Measurements from ENCODE around the gene EDN3. TPM values are rescaled to one million over a fixed set of nuclear protein-coding genes. Genes with fewer than 3 reads are reported as not detected.
"Not testable (repeated sequence)": the region's sequence is repeated elsewhere in the genome, so short reads cannot be mapped to it uniquely, and the experiment has no call there.

EDN3 gene
- total RNA-seq, 2 donors from 2014 or later: 4.7 to 9.9 TPM

DNA sequence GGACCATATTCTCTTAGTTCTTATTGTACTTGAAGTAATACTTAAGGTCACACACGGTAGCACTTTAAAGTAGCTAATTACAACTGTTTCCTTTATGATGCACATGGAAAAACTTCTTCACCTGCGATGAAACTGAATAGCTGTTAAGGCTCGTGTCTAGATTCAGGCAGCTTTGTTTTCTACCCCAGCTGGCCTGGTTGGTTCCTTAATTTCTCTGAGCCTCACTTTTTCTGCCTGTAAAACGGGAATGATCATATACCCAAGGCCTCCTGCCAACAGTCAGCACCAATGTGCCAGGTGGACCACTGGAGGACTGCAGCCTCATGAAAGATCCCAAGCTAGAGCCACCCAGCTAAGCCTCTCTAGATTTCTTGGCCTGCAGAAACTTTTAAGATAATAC lies 35.0 kb downstream of the EDN3 start:
- Histone ChIP-seq H3K4me3 (no peak overlapping the region), H3K27ac (no peak overlapping the region), H3K4me1 (no peaks in the 10 kb centered on the region), H3K9me3 (no peaks in the 10 kb centered on the region), H3K36me3 (replicated peaks in 1 of 2; ENCODE audit: insufficient read depth in 1 of 2, low read depth in 2 of 2) (no peaks in the 10 kb centered on the region), H3K27me3 (no peaks in the 10 kb centered on the region)
- ATAC-seq (no peak), DNase-seq (no peak)
- WGBS, 2 donors: 72 to 78% methylated on average over 4 of the region's 4 CpGs
- intact Hi-C loops (cut with DNase I): no loop called here
- no peak for TF ChIP-seq POLR2A (IDR thresholded peaks at IDR 0.05)
- TF ChIP-seq, protein P1, sequence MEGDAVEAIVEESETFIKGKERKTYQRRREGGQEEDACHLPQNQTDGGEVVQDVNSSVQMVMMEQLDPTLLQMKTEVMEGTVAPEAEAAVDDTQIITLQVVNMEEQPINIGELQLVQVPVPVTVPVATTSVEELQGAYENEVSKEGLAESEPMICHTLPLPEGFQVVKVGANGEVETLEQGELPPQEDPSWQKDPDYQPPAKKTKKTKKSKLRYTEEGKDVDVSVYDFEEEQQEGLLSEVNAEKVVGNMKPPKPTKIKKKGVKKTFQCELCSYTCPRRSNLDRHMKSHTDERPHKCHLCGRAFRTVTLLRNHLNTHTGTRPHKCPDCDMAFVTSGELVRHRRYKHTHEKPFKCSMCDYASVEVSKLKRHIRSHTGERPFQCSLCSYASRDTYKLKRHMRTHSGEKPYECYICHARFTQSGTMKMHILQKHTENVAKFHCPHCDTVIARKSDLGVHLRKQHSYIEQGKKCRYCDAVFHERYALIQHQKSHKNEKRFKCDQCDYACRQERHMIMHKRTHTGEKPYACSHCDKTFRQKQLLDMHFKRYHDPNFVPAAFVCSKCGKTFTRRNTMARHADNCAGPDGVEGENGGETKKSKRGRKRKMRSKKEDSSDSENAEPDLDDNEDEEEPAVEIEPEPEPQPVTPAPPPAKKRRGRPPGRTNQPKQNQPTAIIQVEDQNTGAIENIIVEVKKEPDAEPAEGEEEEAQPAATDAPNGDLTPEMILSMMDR (IDR thresholded peaks at IDR 0.05): no peak

DNA sequence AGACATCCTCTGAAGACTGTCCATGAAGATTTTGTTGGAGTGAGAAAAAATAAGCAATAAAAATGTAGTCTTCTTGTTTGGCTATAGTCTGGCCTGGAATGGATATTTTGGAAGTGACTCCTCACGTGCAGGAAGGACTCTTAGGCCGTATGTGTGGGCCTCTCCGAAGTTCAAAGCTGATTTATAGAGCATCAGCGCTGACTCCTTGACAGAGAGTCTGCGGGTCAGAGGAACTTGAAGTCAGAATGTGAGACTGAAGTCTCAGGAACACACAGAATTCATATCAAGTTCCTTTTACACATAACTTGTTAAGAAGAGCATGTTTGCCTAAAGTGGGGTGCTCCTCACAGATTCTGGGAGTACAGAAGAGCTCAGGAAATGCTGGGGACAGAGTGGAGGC lies 36.1 kb downstream of the EDN3 start:
- WGBS, 2 donors: 76% methylated on average over 5 of the region's 5 CpGs
- TF ChIP-seq, protein P1 (IDR thresholded peaks at IDR 0.05): no peak
- no peak for TF ChIP-seq POLR2A (IDR thresholded peaks at IDR 0.05)
- DNase-seq: no peak

DNA sequence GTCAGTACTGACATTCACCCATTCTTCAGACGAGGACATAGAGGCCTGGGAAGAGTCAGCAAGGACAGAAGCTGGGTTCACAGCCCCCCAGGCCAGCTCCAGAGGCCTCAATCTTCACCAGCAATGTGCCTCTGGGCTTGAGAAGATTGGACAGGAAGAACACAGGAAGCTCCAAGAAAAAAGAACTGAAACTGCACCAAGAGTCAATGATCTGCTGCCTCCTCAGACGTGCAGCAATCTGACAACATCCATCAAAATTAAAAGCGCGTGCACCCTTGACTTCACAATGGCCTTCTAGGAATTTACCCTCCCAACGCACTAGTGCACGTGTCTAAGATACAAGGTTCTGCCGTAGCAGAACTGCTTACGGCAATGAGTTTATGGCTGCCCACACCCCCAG lies 38.0 kb downstream of the EDN3 start:
- H3K9me3 ChIP-seq; H3K4me1 ChIP-seq; H3K36me3 ChIP-seq (replicated peaks in 1 of 2; ENCODE audit: insufficient read depth in 1 of 2, low read depth in 2 of 2); intact Hi-C loops (cut with DNase I); H3K27me3 ChIP-seq; H3K4me3 ChIP-seq; ATAC-seq; H3K27ac ChIP-seq; DNase-seq: not testable (repeated sequence)
- WGBS, 2 donors: 68 to 71% methylated on average over 2 to 5 of the region's 8 CpGs

More for the DNA sequence above, 36.1 kb downstream of the EDN3 start:
- Histone ChIP-seq H3K36me3 (replicated peaks in 1 of 2; ENCODE audit: insufficient read depth in 1 of 2, low read depth in 2 of 2) (no peaks in the 10 kb centered on the region), H3K4me3 (no peak overlapping the region), H3K9me3 (no peaks in the 10 kb centered on the region), H3K27ac (no peak overlapping the region), H3K4me1 (no peaks in the 10 kb centered on the region), H3K27me3 (no peaks in the 10 kb centered on the region)
- ATAC-seq: no peak
- intact Hi-C loops (cut with DNase I): no loop called here

DNA sequence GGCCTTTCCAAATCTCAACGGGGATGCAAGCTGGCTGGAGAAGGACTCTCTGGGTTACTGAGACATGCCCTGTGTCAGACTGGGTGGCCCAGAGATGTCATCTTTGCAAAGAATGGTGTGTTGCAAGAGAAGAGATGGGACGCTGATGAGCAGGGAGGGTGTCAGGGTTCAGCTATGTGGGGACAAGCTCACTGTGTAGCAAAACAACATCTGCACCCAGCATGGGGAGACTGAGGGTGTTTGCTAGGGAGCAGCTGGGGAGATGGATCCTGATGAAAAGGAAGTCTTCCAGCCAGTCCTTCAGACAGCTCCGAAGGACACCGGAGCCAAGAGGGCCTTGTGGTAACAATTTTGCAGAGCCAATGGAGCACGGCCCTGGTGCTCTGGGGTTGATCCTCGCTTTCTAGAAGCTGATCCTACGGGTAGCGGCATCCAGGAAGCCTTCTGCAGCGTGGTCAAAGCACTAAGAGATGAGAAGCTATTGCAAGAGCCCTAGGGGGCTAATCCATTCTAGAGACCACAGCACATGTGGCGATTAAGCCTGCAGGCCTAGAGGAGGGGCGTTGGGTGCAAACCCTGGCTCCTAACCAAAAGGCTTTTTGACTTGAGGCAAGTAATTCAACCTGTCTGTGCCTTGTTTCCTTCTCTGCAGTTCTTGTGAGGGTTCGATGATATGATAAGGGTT lies 39.9 kb downstream of the EDN3 start:
- no peak for DNase-seq
- H3K27ac ChIP-seq: no peak overlapping the region
- no peaks in the 10 kb centered on the region for H3K9me3 ChIP-seq
- 82 to 87% methylated on average over 12 of the region's 12 CpGs for WGBS, 2 donors
- no peaks in the 10 kb centered on the region for H3K36me3 ChIP-seq (replicated peaks in 1 of 2; ENCODE audit: insufficient read depth in 1 of 2, low read depth in 2 of 2)
- intact Hi-C loops (cut with DNase I): no loop called here
- no peaks in the 10 kb centered on the region for H3K4me1 ChIP-seq
- ATAC-seq: no peak
- TF ChIP-seq, protein P1 (IDR thresholded peaks at IDR 0.05): no peak
- TF ChIP-seq POLR2A (IDR thresholded peaks at IDR 0.05): no peak
- H3K4me3 ChIP-seq: no peak overlapping the region
- no peaks in the 10 kb centered on the region for H3K27me3 ChIP-seq

DNA sequence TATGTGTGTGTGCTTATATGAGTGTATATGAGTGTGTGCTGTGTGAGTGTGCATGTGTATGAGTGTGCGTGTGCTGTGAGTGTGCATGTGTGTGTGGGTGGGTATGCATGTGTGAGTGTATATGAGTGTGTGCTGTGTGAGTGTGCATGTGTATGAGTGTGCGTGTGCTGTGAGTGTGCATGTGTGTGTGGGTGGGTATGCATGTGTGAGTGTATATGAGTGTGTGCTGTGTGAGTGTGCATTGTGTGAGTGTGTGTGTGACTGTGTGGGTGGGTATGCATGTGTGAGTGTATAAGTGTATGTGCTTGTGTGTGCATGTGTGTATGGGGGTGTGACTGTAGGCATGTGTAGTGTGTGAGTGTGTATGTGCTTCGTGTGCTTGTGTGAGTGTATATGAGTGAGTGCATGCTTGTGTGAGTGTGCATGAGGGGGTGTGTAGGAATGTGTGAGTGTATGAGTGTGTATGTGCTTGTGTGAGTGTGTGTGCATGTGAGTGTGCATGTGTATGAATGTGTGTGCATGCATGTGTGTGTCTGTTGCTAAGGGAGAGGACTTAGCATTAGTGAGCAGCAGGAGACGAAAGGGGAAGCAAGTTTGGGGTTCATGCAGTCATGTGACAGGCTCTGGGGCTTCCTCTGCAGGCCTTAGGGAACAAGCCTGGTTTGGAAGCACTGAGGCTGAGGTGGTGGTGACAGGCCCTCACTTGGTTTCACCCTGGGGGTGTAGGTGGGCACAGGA lies 41.0 kb downstream of the EDN3 start:
- ATAC-seq; intact Hi-C loops (cut with DNase I); H3K9me3 ChIP-seq; DNase-seq; H3K27me3 ChIP-seq; H3K27ac ChIP-seq; H3K36me3 ChIP-seq (replicated peaks in 1 of 2; ENCODE audit: insufficient read depth in 1 of 2, low read depth in 2 of 2); H3K4me3 ChIP-seq; H3K4me1 ChIP-seq: not testable (repeated sequence)
- WGBS, 2 donors: 71 to 79% methylated on average over 4 of the region's 4 CpGs
